PC-3 (cell line): ENCODE data around the gene COX10. TPM values are rescaled to one million over a fixed set of nuclear protein-coding genes. Genes with fewer than 3 reads are reported as not detected.
A peak's percentile ranks its signal among the peaks of the same experiment; 100 is the strongest.

Experiments used
- ATAC-seq: fragments of 200-7000 bp; cut with Tn5 transposase; 2 replicates; pipeline ENCODE4 v1.9.1; 2020; ENCODE audit warnings: mild to moderate bottlenecking, moderate library complexity
- BruUV-seq: library from RNA; stranded (reverse); fragments of 400-500 nt; replicated peaks from 2 replicates; lab custom pipeline; 2021; lab: Mats Ljungman, UMichigan
- CTCF ChIA-PET: fragments of 300-600 bp; sonication (Branson Sonifier 250); formaldehyde crosslinking; loops from one replicate; lab custom pipeline; 2022; ENCODE audit warnings: antibody characterized with exemption; lab: Charles Lee
- POLR2A ChIA-PET: fragments of 300-600 bp; sonication (Branson Sonifier 250); formaldehyde crosslinking; loops from one replicate; lab custom pipeline; 2022; ENCODE audit warnings: antibody characterized with exemption; ENCODE audit not compliant: unreplicated experiment; lab: Charles Lee
- DNase-seq: peaks from one replicate; pipeline ENCODE4 v3.0.0-alpha.2; 2015
- H2AFZ ChIP-seq: fragments of 300-600 bp; sonication (generic); 2 replicates; pipeline ENCODE4 v1.6.0; 2016; ENCODE audit warnings: antibody characterized with exemption, low read length
- H3F3A ChIP-seq: fragments of 300-600 bp; sonication (generic); one replicate; pipeline ENCODE4 v1.6.0; 2017; ENCODE audit warnings: antibody characterized with exemption, low read length, control low read depth, mild to moderate bottlenecking; ENCODE audit not compliant: unreplicated experiment
- H3K27ac ChIP-seq: fragments of 300-600 bp; sonication (generic); 2 replicates; pipeline ENCODE4 v1.5.1; 2016; ENCODE audit warnings: mild to moderate bottlenecking, low read length
- H3K27me3 ChIP-seq: fragments of 300-600 bp; sonication (generic); 2 replicates; pipeline ENCODE4 v1.6.1; 2016; ENCODE audit warnings: low read length, mixed read lengths
- H3K36me3 ChIP-seq: fragments of 300-600 bp; sonication (generic); 2 replicates; pipeline ENCODE4 v1.6.1; 2016; ENCODE audit warnings: low read depth, mixed run types, low read length, mixed read lengths
- H3K4me1 ChIP-seq: fragments of 300-600 bp; sonication (generic); 2 replicates; pipeline ENCODE4 v1.5.1; 2016; ENCODE audit warnings: low read length; ENCODE audit not compliant: insufficient read depth
- H3K4me2 ChIP-seq: fragments of 300-600 bp; sonication (generic); 2 replicates; pipeline ENCODE4 v1.6.0; 2016; ENCODE audit warnings: low read length
- H3K4me3 ChIP-seq: fragments of 300-600 bp; sonication (generic); 2 replicates; pipeline ENCODE4 v1.5.1; 2016; ENCODE audit warnings: mild to moderate bottlenecking, low read length, mixed read lengths
- H3K79me2 ChIP-seq: fragments of 300-600 bp; sonication (generic); 2 replicates; pipeline ENCODE4 v1.6.1; 2017; ENCODE audit warnings: low read length, mixed read lengths
- H3K9ac ChIP-seq: fragments of 300-600 bp; sonication (generic); 2 replicates; pipeline ENCODE4 v1.6.0; 2016; ENCODE audit warnings: mild to moderate bottlenecking, low read length
- H3K9me2 ChIP-seq: fragments of 300-600 bp; sonication (generic); replicated peaks from 2 replicates; pipeline ENCODE4 v1.6.1; 2016; ENCODE audit warnings: mixed run types, low read length, mixed read lengths
- H3K9me3 ChIP-seq: fragments of 300-600 bp; sonication (generic); 2 replicates; pipeline ENCODE4 v1.6.1; 2016; ENCODE audit warnings: low read length, mixed read lengths
- H4K20me1 ChIP-seq: fragments of 300-600 bp; sonication (generic); 2 replicates; pipeline ENCODE4 v1.6.1; 2016; ENCODE audit warnings: low read length, mixed read lengths
- CTCF ChIP-seq: fragments of 300-600 bp; sonication (generic); conservative IDR thresholded peaks from 2 replicates; pipeline ENCODE4 v1.5.1; 2017; ENCODE audit warnings: antibody characterized with exemption, low read depth, mild to moderate bottlenecking, low read length
- EZH2 ChIP-seq: fragments of 300-600 bp; sonication (generic); IDR thresholded peaks from one replicate; pipeline ENCODE4 v1.6.1; 2017; ENCODE audit warnings: antibody characterized with exemption, mild to moderate bottlenecking, low read length; ENCODE audit not compliant: unreplicated experiment
- EZH2phosphoT487 ChIP-seq: fragments of 300-600 bp; sonication (generic); IDR thresholded peaks from 2 replicates; pipeline ENCODE4 v1.6.1; 2018; ENCODE audit warnings: mild to moderate bottlenecking, antibody characterized with exemption, low read length, borderline replicate concordance
- intact Hi-C: fragments of 100-400 bp; cut with micrococcal nuclease; formaldehyde crosslinking; loops from 2 replicates; pipeline ENCODE4 v1.9.0; 2023
- total RNA-seq: library from RNA; depleted of rRNA; stranded (reverse); fragments of >200 nt; gene quantifications from 2 replicates; pipeline ENCODE4 v1.2.3, GENCODE V29; 2014

The COX10 gene
- total RNA-seq, 1 experiment from 2014 or later, result 34.7 TPM

DNA sequence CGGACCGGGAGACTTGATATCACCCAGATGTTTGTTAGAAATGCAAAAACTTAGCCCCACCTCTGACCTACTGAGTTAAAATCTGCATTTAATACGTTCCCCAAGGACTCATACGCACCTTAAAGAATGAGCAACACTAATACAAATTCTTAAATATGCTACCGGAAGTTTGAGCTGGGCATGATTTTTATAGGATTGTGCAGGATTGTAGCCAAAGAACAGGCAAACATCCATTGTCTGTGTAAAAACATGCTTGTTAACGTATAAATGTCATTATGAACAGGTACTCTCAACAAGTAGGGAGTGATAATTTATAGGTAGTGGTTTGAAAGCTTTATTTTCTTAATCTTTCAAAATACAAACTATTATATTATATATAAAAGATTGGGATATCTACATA, 22.3 kb upstream of the COX10 start:
- Histone ChIP-seq H3K27ac (no peak overlapping the region), H3K4me3 (no peak overlapping the region), H3K9ac (no peak overlapping the region), H3K9me2 (no peaks in the 10 kb centered on the region), H2AFZ (no peak overlapping the region), H4K20me1 (no peaks in the 10 kb centered on the region; the same call in 1 of the 2 replicates), H3K79me2 (no peaks in the 10 kb centered on the region), H3K4me1 (no peaks in the 10 kb centered on the region), H3K36me3 (no peaks in the 10 kb centered on the region), H3K4me2 (no peak overlapping the region), H3F3A (no peaks in the 10 kb centered on the region), H3K27me3 (no peaks in the 10 kb centered on the region), H3K9me3 (no peaks in the 10 kb centered on the region)
- DNase-seq (no peak), ATAC-seq (no peak)
- TF ChIP-seq EZH2 (no peak), EZH2phosphoT487 (no peak), CTCF (no peak)
- no TSS peak for BruUV-seq
- intact Hi-C loops, result no loop called here
- ChIA-PET POLR2A (no interaction called here), CTCF (no interaction called here)

- Histone ChIP-seq H3K79me2 (0 out of 2 replicates have a peak, but pooled peaks cover under 1% of the 10 kb centered on the region), H3K4me2 (no peak overlapping the region), H3K4me1 (no peaks in the 10 kb centered on the region), H3K27ac (no peak overlapping the region), H3K9ac (no peak overlapping the region), H3F3A (no peaks in the 10 kb centered on the region), H3K27me3 (no peaks in the 10 kb centered on the region), H3K9me3 (no peaks in the 10 kb centered on the region), H3K4me3 (no peak overlapping the region), H4K20me1 (no peaks in the 10 kb centered on the region; the same call in 1 of the 2 replicates), H3K9me2 (no peaks in the 10 kb centered on the region), H2AFZ (no peak overlapping the region), H3K36me3 (no peaks in the 10 kb centered on the region)
- no TSS peak for BruUV-seq
- CTCF ChIA-PET, result interaction anchor here (0.7 kb wide), 1 partner anchor 253 kb away, joined by 8 read pairs; the partner anchor contains the start of gene HS3ST3B1
- intact Hi-C loops, result no loop called here
- TF ChIP-seq CTCF, result no peak
- TF ChIP-seq EZH2, result no peak
- no peak for TF ChIP-seq EZH2phosphoT487
- ATAC-seq (no peak), DNase-seq (no peak)
- POLR2A ChIA-PET, result no interaction called here
Observed at GRCh38 chr17:14047591-14047990, 21.7 kb upstream of the COX10 start.

DNA sequence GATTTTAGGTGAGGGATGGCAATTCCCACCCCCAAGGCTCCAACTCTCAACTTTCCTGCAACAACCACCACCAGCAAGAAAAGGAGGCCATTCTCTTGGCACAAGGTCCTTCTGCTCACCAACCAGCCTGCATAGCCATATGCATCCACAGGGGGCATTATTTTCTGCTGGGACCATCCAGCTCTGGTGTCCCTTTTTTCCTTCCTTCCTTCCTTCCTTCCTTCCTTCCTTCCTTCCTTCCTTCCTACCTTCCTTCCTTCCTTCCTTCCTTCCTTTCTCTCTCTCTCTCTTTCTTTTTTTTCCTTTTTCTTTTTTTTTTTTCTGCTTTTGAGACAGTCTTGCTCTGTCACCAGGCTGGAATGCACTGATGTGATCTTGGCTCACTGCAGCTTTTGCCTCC, 21.1 kb upstream of the COX10 start:
- CTCF ChIA-PET, result interaction anchor here (0.7 kb wide), 1 partner anchor 252 kb away, joined by 8 read pairs; the partner anchor contains the start of gene HS3ST3B1
- TF ChIP-seq EZH2 (no peak), CTCF (peak; percentile 60)
- POLR2A ChIA-PET, result no interaction called here
- no peak for ATAC-seq
- no peak overlapping the region for H2AFZ ChIP-seq
- no peaks in the 10 kb centered on the region for H3K27me3 ChIP-seq
- H3K4me2 ChIP-seq, result no peak overlapping the region
- no peaks in the 10 kb centered on the region for H3K9me3 ChIP-seq
- no TSS peak for BruUV-seq
- no peaks in the 10 kb centered on the region for H3K4me1 ChIP-seq
- H3F3A ChIP-seq, result no peaks in the 10 kb centered on the region
- no peak overlapping the region for H3K9ac ChIP-seq
- no peak overlapping the region for H3K27ac ChIP-seq
- intact Hi-C loops, result no loop called here
- 0 out of 2 replicates have a peak, but pooled peaks cover 4% of the 10 kb centered on the region for H3K79me2 ChIP-seq
- DNase-seq, result peak; percentile 37
- no peaks in the 10 kb centered on the region for H3K9me2 ChIP-seq
- no peaks in the 10 kb centered on the region; the same call in 1 of the 2 replicates for H4K20me1 ChIP-seq
- no peak overlapping the region for H3K4me3 ChIP-seq
- no peaks in the 10 kb centered on the region for H3K36me3 ChIP-seq
